PC-9 (cell line): ENCODE results near the gene SCUBE2.

Source experiments
- CTCF ChIP-seq: fragments of 200-600 bp; sonication (generic); conservative IDR thresholded peaks from 2 replicates; pipeline ENCODE4 v1.6.1; 2017; ENCODE audit warnings: mixed run types, antibody characterized with exemption, mild to moderate bottlenecking, moderate library complexity
- EZH2 ChIP-seq: fragments of 200-600 bp; sonication (generic); IDR thresholded peaks from 2 replicates; pipeline ENCODE4 v1.8.0; 2017; ENCODE audit warnings: antibody characterized with exemption, low read depth

GRCh38 chr11:9052316-9052715, 39.1 kb downstream of the SCUBE2 start:
- TF ChIP-seq CTCF (no peak), EZH2 (no peak)
